SK-MEL-5 (cell line): ENCODE data around the gene CYP39A1. TPM values are rescaled to one million over a fixed set of nuclear protein-coding genes. Genes with fewer than 3 reads are reported as not detected.

Source experiments
- DNase-seq: peaks from one replicate; pipeline ENCODE4 v3.0.0-alpha.2; 2016; ENCODE audit warnings: low read depth, low spot score
- in situ Hi-C: cut with HindIII; loops from 2 replicates; pipeline ENCODE4 v1.10.0; 2016; ENCODE audit warnings: low sequenced_read_pairs, high pct_unique_total_duplicates, low pct_unique_long_range_greater_than_20kb
- total RNA-seq: library from RNA; depleted of rRNA; stranded (reverse); fragments of >200 nt; shearing (Covaris generic); gene quantifications from 2 replicates; pipeline ENCODE4 v1.2.3, GENCODE V29; 2014; rRNA removed

CYP39A1 gene
- total RNA-seq, 1 experiment from 2014 or later: 0.34 TPM

DNA sequence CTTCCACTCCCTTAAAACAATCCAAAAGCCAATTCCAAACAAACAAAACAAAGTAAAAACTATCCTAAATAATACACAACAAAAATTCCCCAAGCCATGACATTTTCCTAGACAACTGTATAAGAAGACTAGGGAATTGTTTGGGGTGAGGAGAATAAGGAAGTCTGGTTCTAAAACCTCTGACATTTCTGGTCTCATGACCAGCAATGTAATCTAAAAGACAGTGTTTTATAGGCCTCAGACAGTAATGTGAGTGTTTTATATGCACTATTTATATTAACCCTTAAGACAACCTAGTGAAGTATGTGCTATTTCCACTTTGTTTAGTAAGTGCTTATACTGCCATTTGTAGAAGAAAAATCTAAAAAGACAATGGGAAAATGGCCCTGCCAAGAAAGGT lies 148.4 kb downstream of the CYP39A1 start:
- in situ Hi-C loops: no loop called here
- peak; percentile 59 for DNase-seq

DNA sequence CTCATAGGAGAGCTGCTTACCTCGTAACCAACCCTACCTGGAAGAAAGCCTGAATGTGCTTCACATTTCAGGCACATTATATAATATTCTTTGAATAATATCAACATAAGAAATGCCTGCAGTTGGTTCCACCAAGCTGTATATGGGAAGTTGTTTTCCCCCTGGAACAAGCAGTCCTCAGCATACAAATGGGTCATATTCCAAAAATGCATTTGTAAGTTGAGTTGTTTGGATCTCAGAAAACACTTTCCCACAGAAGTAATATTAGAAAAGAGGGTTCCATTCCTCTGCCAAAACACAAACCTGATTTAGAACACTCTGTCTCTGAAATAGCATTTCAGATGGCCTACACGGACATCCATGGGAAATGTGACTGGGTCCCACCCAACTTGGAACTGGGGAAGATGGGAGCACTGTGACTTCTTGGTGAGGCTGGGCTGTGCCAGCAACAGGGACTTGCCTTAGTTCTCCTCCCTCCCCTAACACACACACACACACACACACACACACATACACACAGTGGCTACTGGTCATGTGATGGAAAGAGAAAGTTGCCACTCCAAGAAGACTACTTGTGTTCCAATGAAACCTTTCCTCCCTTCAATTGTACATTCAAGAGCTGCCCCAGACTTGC lies 150.0 kb downstream of the CYP39A1 start:
- in situ Hi-C loops: no loop called here
- DNase-seq: no peak

DNA sequence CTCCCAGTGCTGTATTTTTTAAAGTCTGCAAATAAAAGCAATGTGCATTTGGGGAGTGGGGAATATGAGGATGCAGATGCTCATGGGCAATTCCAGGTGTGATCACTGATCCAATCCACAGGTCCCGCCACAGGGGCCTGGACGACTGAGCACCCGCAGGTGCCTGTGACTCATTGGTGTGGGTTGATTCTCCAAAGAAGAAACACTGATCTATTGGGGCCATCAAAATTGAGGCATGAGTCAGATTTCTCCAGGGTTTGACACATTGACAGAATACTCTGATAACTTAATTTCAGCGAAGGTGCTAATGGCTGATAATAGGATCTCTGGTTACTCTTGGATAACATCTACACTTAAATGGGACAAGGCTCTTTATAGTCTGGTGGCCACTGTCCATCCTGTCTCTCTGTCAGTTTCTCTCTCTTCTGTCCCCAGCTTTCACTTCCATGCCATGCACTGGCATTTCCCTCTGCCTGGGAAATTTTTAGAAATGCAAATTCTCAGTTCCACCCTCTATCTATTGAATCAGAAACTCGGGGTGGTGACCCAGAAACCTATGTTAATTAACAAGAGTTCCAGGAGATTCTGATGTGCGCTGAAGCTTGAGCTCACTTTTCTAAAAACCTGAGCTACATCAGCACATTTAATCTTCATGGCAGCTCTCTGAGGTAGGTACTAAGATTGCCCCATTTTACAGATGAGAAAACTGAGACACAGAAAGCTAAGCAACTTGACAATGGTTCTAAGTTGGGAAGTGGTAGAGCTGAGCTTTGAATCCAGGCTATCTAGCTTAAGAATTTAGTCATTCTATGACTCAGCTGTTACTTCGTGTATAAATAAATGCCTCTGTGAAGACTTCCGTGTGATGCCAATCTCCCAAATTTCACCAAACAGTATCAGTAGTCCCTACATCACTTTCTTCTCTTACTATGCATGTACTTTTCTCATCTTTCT lies 151.2 kb downstream of the CYP39A1 start:
- in situ Hi-C loops: no loop called here

DNA sequence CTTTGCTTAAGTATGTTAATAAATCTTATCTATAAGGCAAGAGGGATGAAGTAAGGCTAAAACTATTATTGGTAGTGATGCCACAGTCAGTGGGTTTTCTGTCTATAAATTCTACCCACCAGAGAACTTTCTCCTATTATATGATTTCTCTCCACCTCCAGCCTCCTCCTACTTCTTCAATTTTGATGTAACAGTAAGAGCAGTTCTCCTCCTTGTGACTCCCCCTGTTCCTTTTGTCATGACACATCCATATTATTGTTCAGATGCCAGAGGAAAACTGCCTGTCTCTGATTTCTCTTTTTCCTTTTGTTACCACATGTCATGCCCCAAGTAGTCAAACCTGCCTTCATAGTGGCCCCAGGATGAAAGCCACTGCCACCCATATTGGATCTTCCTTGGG lies 152.2 kb downstream of the CYP39A1 start:
- in situ Hi-C loops: no loop called here
- no peak for DNase-seq

More for the DNA sequence above, 151.2 kb downstream of the CYP39A1 start:
- no peak for DNase-seq

Other genes with a start within 250 kb of the CYP39A1 start
- 0.11 TPM in 1 of 2 replicates, not detected in the other for gene RCAN2, start 161.4 kb downstream of the CYP39A1 start, total RNA-seq
- gene SLC25A27, start 157 bp upstream of the CYP39A1 start, total RNA-seq: 2.1 and 6.5 TPM in 2 replicates
- gene TDRD6, start 35.1 kb upstream of the CYP39A1 start, total RNA-seq: 0.05 TPM in 1 of 2 replicates, not detected in the other
- 0.19 and 0.53 TPM in 2 replicates for gene PLA2G7, start 82.6 kb upstream of the CYP39A1 start, total RNA-seq
- not detected in 2 replicates for gene ANKRD66, start 94.1 kb upstream of the CYP39A1 start, total RNA-seq
- gene MEP1A, start 140.6 kb upstream of the CYP39A1 start, total RNA-seq: not detected in 2 replicates